PC-3 (cell line): Measurements from ENCODE around the gene KDM7A. TPM values are rescaled to one million over a fixed set of nuclear protein-coding genes. Genes with fewer than 3 reads are reported as not detected.
"Not testable (repeated sequence)": the region's sequence is repeated elsewhere in the genome, so short reads cannot be mapped to it uniquely, and the experiment has no call there.

Experiments
- ATAC-seq: fragments of 200-7000 bp; cut with Tn5 transposase; 2 replicates; pipeline ENCODE4 v1.9.1; 2020; ENCODE audit warnings: mild to moderate bottlenecking, moderate library complexity
- BruUV-seq: library from RNA; stranded (reverse); fragments of 400-500 nt; replicated peaks from 2 replicates; lab custom pipeline; 2021; lab: Mats Ljungman, UMichigan
- CTCF ChIA-PET: fragments of 300-600 bp; sonication (Branson Sonifier 250); formaldehyde crosslinking; loops from one replicate; lab custom pipeline; 2022; ENCODE audit warnings: antibody characterized with exemption; lab: Charles Lee
- POLR2A ChIA-PET: fragments of 300-600 bp; sonication (Branson Sonifier 250); formaldehyde crosslinking; loops from one replicate; lab custom pipeline; 2022; ENCODE audit warnings: antibody characterized with exemption; ENCODE audit not compliant: unreplicated experiment; lab: Charles Lee
- DNase-seq: peaks from one replicate; pipeline ENCODE4 v3.0.0-alpha.2; 2015
- H2AFZ ChIP-seq: fragments of 300-600 bp; sonication (generic); 2 replicates; pipeline ENCODE4 v1.6.0; 2016; ENCODE audit warnings: antibody characterized with exemption, low read length
- H3F3A ChIP-seq: fragments of 300-600 bp; sonication (generic); one replicate; pipeline ENCODE4 v1.6.0; 2017; ENCODE audit warnings: antibody characterized with exemption, low read length, control low read depth, mild to moderate bottlenecking; ENCODE audit not compliant: unreplicated experiment
- H3K27ac ChIP-seq: fragments of 300-600 bp; sonication (generic); 2 replicates; pipeline ENCODE4 v1.5.1; 2016; ENCODE audit warnings: mild to moderate bottlenecking, low read length
- H3K27me3 ChIP-seq: fragments of 300-600 bp; sonication (generic); 2 replicates; pipeline ENCODE4 v1.6.1; 2016; ENCODE audit warnings: low read length, mixed read lengths
- H3K36me3 ChIP-seq: fragments of 300-600 bp; sonication (generic); 2 replicates; pipeline ENCODE4 v1.6.1; 2016; ENCODE audit warnings: low read depth, mixed run types, low read length, mixed read lengths
- H3K4me1 ChIP-seq: fragments of 300-600 bp; sonication (generic); 2 replicates; pipeline ENCODE4 v1.5.1; 2016; ENCODE audit warnings: low read length; ENCODE audit not compliant: insufficient read depth
- H3K4me2 ChIP-seq: fragments of 300-600 bp; sonication (generic); 2 replicates; pipeline ENCODE4 v1.6.0; 2016; ENCODE audit warnings: low read length
- H3K4me3 ChIP-seq: fragments of 300-600 bp; sonication (generic); 2 replicates; pipeline ENCODE4 v1.5.1; 2016; ENCODE audit warnings: mild to moderate bottlenecking, low read length, mixed read lengths
- H3K79me2 ChIP-seq: fragments of 300-600 bp; sonication (generic); 2 replicates; pipeline ENCODE4 v1.6.1; 2017; ENCODE audit warnings: low read length, mixed read lengths
- H3K9ac ChIP-seq: fragments of 300-600 bp; sonication (generic); 2 replicates; pipeline ENCODE4 v1.6.0; 2016; ENCODE audit warnings: mild to moderate bottlenecking, low read length
- H3K9me2 ChIP-seq: fragments of 300-600 bp; sonication (generic); replicated peaks from 2 replicates; pipeline ENCODE4 v1.6.1; 2016; ENCODE audit warnings: mixed run types, low read length, mixed read lengths
- H3K9me3 ChIP-seq: fragments of 300-600 bp; sonication (generic); 2 replicates; pipeline ENCODE4 v1.6.1; 2016; ENCODE audit warnings: low read length, mixed read lengths
- H4K20me1 ChIP-seq: fragments of 300-600 bp; sonication (generic); 2 replicates; pipeline ENCODE4 v1.6.1; 2016; ENCODE audit warnings: low read length, mixed read lengths
- EZH2 ChIP-seq: fragments of 300-600 bp; sonication (generic); IDR thresholded peaks from one replicate; pipeline ENCODE4 v1.6.1; 2017; ENCODE audit warnings: antibody characterized with exemption, mild to moderate bottlenecking, low read length; ENCODE audit not compliant: unreplicated experiment
- EZH2phosphoT487 ChIP-seq: fragments of 300-600 bp; sonication (generic); IDR thresholded peaks from 2 replicates; pipeline ENCODE4 v1.6.1; 2018; ENCODE audit warnings: mild to moderate bottlenecking, antibody characterized with exemption, low read length, borderline replicate concordance
- intact Hi-C: fragments of 100-400 bp; cut with micrococcal nuclease; formaldehyde crosslinking; loops from 2 replicates; pipeline ENCODE4 v1.9.0; 2023
- total RNA-seq: library from RNA; depleted of rRNA; stranded (reverse); fragments of >200 nt; gene quantifications from 2 replicates; pipeline ENCODE4 v1.2.3, GENCODE V29; 2014
- TF ChIP-seq, protein P1 (sequence below): fragments of 300-600 bp; sonication (generic); conservative IDR thresholded peaks from 2 replicates; pipeline ENCODE4 v1.5.1; 2017; ENCODE audit warnings: antibody characterized with exemption, low read depth, mild to moderate bottlenecking, low read length

Gene KDM7A
- total RNA-seq, 1 experiment from 2014 or later = 2.8 TPM

- ATAC-seq (no peak), DNase-seq (no peak)
- H3K4me3 ChIP-seq = no peak overlapping the region
- no peaks in the 10 kb centered on the region for H3K36me3 ChIP-seq
- no peaks in the 10 kb centered on the region for H3K4me1 ChIP-seq
- H3K9ac ChIP-seq = no peak overlapping the region
- no peak overlapping the region for H2AFZ ChIP-seq
- CTCF ChIA-PET = interaction anchor here (0.5 kb wide), 1 partner anchor 319 kb away, joined by 5 read pairs; no protein-coding TSS in a partner anchor
- H4K20me1 ChIP-seq = no peaks in the 10 kb centered on the region
- H3K27me3 ChIP-seq = no peaks in the 10 kb centered on the region
- H3K9me2 ChIP-seq = no peaks in the 10 kb centered on the region
- BruUV-seq = no TSS peak
- H3K79me2 ChIP-seq = no peaks in the 10 kb centered on the region
- no peak overlapping the region for H3K27ac ChIP-seq
- intact Hi-C loops = no loop called here
- H3F3A ChIP-seq = no peaks in the 10 kb centered on the region
- no peaks in the 10 kb centered on the region for H3K9me3 ChIP-seq
- no peak overlapping the region for H3K4me2 ChIP-seq
- TF ChIP-seq, protein P1, sequence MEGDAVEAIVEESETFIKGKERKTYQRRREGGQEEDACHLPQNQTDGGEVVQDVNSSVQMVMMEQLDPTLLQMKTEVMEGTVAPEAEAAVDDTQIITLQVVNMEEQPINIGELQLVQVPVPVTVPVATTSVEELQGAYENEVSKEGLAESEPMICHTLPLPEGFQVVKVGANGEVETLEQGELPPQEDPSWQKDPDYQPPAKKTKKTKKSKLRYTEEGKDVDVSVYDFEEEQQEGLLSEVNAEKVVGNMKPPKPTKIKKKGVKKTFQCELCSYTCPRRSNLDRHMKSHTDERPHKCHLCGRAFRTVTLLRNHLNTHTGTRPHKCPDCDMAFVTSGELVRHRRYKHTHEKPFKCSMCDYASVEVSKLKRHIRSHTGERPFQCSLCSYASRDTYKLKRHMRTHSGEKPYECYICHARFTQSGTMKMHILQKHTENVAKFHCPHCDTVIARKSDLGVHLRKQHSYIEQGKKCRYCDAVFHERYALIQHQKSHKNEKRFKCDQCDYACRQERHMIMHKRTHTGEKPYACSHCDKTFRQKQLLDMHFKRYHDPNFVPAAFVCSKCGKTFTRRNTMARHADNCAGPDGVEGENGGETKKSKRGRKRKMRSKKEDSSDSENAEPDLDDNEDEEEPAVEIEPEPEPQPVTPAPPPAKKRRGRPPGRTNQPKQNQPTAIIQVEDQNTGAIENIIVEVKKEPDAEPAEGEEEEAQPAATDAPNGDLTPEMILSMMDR = no peak
- no peak for TF ChIP-seq EZH2phosphoT487
- no peak for TF ChIP-seq EZH2
- POLR2A ChIA-PET = no interaction called here
Measured at GRCh38 chr7:140126435-140127034, 50.2 kb downstream of the KDM7A start.

GRCh38 chr7:140122965-140123364, 53.8 kb downstream of the KDM7A start:
- no TSS peak for BruUV-seq

DNA sequence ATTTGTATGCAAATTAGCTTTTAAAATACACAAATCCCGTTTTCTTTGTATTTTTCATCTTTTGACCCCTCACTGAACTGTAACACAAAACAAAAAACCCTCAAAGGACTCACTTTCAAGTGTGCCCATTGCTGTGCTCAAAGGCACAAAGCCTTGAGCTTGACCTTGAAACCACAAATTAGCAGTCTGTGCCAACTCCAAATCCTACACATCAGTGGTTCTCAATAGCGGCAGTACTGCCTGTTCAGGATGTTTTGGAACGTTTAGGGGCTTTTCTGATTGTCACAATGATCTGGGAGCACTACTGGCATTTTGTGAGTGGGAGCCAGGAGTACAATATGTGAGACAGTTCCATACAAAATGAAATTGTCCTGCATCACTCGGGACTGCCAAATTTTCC, 55.5 kb downstream of the KDM7A start:
- Histone ChIP-seq H4K20me1 (no peaks in the 10 kb centered on the region), H3K4me3 (no peak overlapping the region), H3K9ac (no peak overlapping the region), H3K4me2 (no peak overlapping the region), H3K9me2 (no peaks in the 10 kb centered on the region), H3K79me2 (no peaks in the 10 kb centered on the region), H3K27ac (no peak overlapping the region), H2AFZ (no peak overlapping the region), H3K4me1 (no peaks in the 10 kb centered on the region), H3F3A (no peaks in the 10 kb centered on the region), H3K9me3 (no peaks in the 10 kb centered on the region), H3K36me3 (no peaks in the 10 kb centered on the region), H3K27me3 (no peaks in the 10 kb centered on the region)
- intact Hi-C loops = no loop called here
- no peak for DNase-seq
- POLR2A ChIA-PET = no interaction called here
- BruUV-seq = no TSS peak
- CTCF ChIA-PET = no interaction called here
- no peak for ATAC-seq
- no peak for TF ChIP-seq EZH2phosphoT487
- no peak for TF ChIP-seq EZH2
- TF ChIP-seq, protein P1 = no peak

More at GRCh38 chr7:140122965-140123364, 53.8 kb downstream of the KDM7A start:
- Histone ChIP-seq H3K9ac (no peak overlapping the region), H3K36me3 (no peaks in the 10 kb centered on the region), H3K4me2 (no peak overlapping the region), H3K4me3 (no peak overlapping the region), H3K79me2 (no peaks in the 10 kb centered on the region), H3K27ac (no peak overlapping the region), H3K9me3 (no peaks in the 10 kb centered on the region), H4K20me1 (no peaks in the 10 kb centered on the region), H3F3A (no peaks in the 10 kb centered on the region), H3K9me2 (no peaks in the 10 kb centered on the region), H3K4me1 (no peaks in the 10 kb centered on the region), H3K27me3 (no peaks in the 10 kb centered on the region), H2AFZ (no peak overlapping the region)
- TF ChIP-seq, protein P1 = no peak
- TF ChIP-seq EZH2phosphoT487 (no peak), EZH2 (no peak)
- CTCF ChIA-PET = no interaction called here
- ATAC-seq = no peak
- POLR2A ChIA-PET = no interaction called here
- DNase-seq = no peak
- intact Hi-C loops = no loop called here

- H3K36me3 ChIP-seq, H3K4me1 ChIP-seq, H3K27ac ChIP-seq, H3K27me3 ChIP-seq, BruUV-seq, POLR2A ChIA-PET, CTCF ChIA-PET, H3K4me2 ChIP-seq, H3K79me2 ChIP-seq, intact Hi-C loops, H3K9ac ChIP-seq, H2AFZ ChIP-seq, H3F3A ChIP-seq, H3K9me3 ChIP-seq, ATAC-seq, H3K9me2 ChIP-seq, H3K4me3 ChIP-seq, H4K20me1 ChIP-seq, DNase-seq: not testable (repeated sequence)
Measured at GRCh38 chr7:140114817-140115216, 62.0 kb downstream of the KDM7A start.
